OCI-LY1 (cell line): Measurements from ENCODE around the gene PRLHR.

Experiments
- EZH2 ChIP-seq: fragments of 200-600 bp; sonication (generic), shearing (Covaris generic); IDR thresholded peaks from 2 replicates; pipeline ENCODE4 v1.8.0; 2017; ENCODE audit warnings: borderline replicate concordance, mixed run types, mild to moderate bottlenecking, antibody characterized with exemption, low read length, moderate library complexity, mixed read lengths
- TF ChIP-seq, protein P1 (sequence below): fragments of 200-600 bp; sonication (generic), shearing (Covaris generic); IDR thresholded peaks from 2 replicates; pipeline ENCODE4 v1.5.1; 2017; ENCODE audit warnings: mild to moderate bottlenecking, antibody characterized with exemption, low read length, moderate library complexity, mixed read lengths

DNA sequence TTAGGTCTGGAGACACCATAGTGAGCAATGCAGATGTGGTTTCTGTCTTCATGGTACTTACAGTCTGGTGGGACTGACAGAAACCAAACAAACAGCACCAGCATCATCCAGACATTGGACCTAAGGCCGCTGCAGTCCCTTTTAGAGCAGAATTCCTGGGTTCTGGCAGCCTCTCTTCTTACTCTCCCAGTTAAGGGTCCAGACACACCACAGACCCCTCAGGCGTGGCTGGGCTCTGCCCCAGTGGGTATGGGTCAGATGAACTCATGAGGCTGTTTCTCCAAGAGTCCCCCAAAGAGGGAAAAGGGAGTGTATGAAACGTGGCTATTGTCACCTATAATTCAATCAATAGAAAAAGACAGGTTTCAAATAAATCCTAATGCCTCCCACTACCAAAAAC, 31.3 kb downstream of the PRLHR start:
- TF ChIP-seq, protein P1, sequence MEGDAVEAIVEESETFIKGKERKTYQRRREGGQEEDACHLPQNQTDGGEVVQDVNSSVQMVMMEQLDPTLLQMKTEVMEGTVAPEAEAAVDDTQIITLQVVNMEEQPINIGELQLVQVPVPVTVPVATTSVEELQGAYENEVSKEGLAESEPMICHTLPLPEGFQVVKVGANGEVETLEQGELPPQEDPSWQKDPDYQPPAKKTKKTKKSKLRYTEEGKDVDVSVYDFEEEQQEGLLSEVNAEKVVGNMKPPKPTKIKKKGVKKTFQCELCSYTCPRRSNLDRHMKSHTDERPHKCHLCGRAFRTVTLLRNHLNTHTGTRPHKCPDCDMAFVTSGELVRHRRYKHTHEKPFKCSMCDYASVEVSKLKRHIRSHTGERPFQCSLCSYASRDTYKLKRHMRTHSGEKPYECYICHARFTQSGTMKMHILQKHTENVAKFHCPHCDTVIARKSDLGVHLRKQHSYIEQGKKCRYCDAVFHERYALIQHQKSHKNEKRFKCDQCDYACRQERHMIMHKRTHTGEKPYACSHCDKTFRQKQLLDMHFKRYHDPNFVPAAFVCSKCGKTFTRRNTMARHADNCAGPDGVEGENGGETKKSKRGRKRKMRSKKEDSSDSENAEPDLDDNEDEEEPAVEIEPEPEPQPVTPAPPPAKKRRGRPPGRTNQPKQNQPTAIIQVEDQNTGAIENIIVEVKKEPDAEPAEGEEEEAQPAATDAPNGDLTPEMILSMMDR, result no peak
- no peak for TF ChIP-seq EZH2
